Measurements from ENCODE around the gene GUK1. TPM values are rescaled to one million over a fixed set of nuclear protein-coding genes. Genes with fewer than 3 reads are reported as not detected.

GUK1 gene
- total RNA-seq, 2 experiments from 2014 or later, result 375 to 376 TPM

- Mint-ChIP-seq H3K4me3 (no peak overlapping the region), H3K36me3 (ENCODE audit: low read depth) (peaks cover 14% of the 10 kb centered on the region), H3K27me3 (no peaks in the 10 kb centered on the region), H3K4me1 (ENCODE audit: low read depth) (peaks cover 13% of the 10 kb centered on the region), H3K9me3 (no peaks in the 10 kb centered on the region), H3K27ac (peak overlapping the region; percentile 35)
- no peak for DNase-seq
- CTCF ChIA-PET, result interaction anchor here (0.6 to 7.4 kb wide), 3 partner anchors 29 to 104 kb away, joined by 3 to 44 read pairs (median 3); partner anchors contain the start of gene IBA57
- POLR2A ChIA-PET, result interaction anchor here (0.6 to 0.8 kb wide), 3 partner anchors 12 to 278 kb away, joined by 3 read pairs; no protein-coding TSS in a partner anchor
- no peak for ATAC-seq
- intact Hi-C loops (cut with micrococcal nuclease), result no loop called here
- TF ChIP-seq CTCF (IDR thresholded peaks at IDR 0.05), result no peak
These were observed 3.2 kb upstream of the GUK1 start for GRCh38 chr1:228136901-228137300.

- TF ChIP-seq CTCF (IDR thresholded peaks at IDR 0.05), result no peak
- Mint-ChIP-seq H3K4me3 (peak overlapping the region; percentile 99), H3K4me1 (ENCODE audit: low read depth) (peaks cover 38% of the 10 kb centered on the region), H3K27ac (peak overlapping the region; percentile 99), H3K36me3 (ENCODE audit: low read depth) (peaks cover 35% of the 10 kb centered on the region), H3K9me3 (no peaks in the 10 kb centered on the region), H3K27me3 (no peaks in the 10 kb centered on the region)
- intact Hi-C loops (cut with micrococcal nuclease), result loop anchor here (1.0 kb wide), 1 partner anchor 27 kb away; no protein-coding TSS in a partner anchor
- no peak for DNase-seq
- POLR2A ChIA-PET, result interaction anchor here (1.4 to 5.7 kb wide), 2 partner anchors 25 to 55 kb away, joined by 3 to 59 read pairs; partner anchors contain the start of gene IBA57
- no peak for ATAC-seq
- CTCF ChIA-PET, result interaction anchor here (1.3 to 7.4 kb wide), 2 partner anchors 9 to 26 kb away, joined by 4 to 44 read pairs; partner anchors contain the start of gene IBA57
These were observed 611 bp upstream of the GUK1 start for GRCh38 chr1:228139406-228139930.

- ChIA-PET CTCF (interaction anchor here (1.3 to 7.4 kb wide), 2 partner anchors 10 to 25 kb away, joined by 4 to 44 read pairs; partner anchors contain the start of gene IBA57), POLR2A (interaction anchor here (0.5 to 5.7 kb wide), 5 partner anchors 12 to 317 kb away, joined by 3 to 59 read pairs (median 5); partner anchors contain the start of gene IBA57)
- peaks cover 35% of the 10 kb centered on the region for H3K36me3 Mint-ChIP-seq (ENCODE audit: low read depth)
- H3K4me3 Mint-ChIP-seq, result peak overlapping the region; percentile 99
- H3K27ac Mint-ChIP-seq, result peak overlapping the region; percentile 99
- TF ChIP-seq CTCF (IDR thresholded peaks at IDR 0.05), result no peak
- ATAC-seq, result no peak
- peak; percentile 34 for DNase-seq
- H3K27me3 Mint-ChIP-seq, result no peaks in the 10 kb centered on the region
- H3K4me1 Mint-ChIP-seq (ENCODE audit: low read depth), result peaks cover 42% of the 10 kb centered on the region
- H3K9me3 Mint-ChIP-seq, result no peaks in the 10 kb centered on the region
- intact Hi-C loops (cut with micrococcal nuclease), result no loop called here
These were observed 696 bp downstream of the GUK1 start for GRCh38 chr1:228140724-228141225.

- Mint-ChIP-seq H3K36me3 (ENCODE audit: low read depth) (peaks cover 35% of the 10 kb centered on the region), H3K27me3 (no peaks in the 10 kb centered on the region), H3K9me3 (no peaks in the 10 kb centered on the region), H3K4me1 (ENCODE audit: low read depth) (peaks cover 38% of the 10 kb centered on the region), H3K27ac (peak overlapping the region; percentile 99), H3K4me3 (peak overlapping the region; percentile 99)
- TF ChIP-seq CTCF (IDR thresholded peaks at IDR 0.05), result no peak
- ATAC-seq (no peak), DNase-seq (peak; percentile 51)
- ChIA-PET CTCF (interaction anchor here (1.0 to 7.4 kb wide), 2 partner anchors 11 to 24 kb away, joined by 3 to 44 read pairs; partner anchors contain the start of gene IBA57), POLR2A (interaction anchor here (1.4 to 5.7 kb wide), 4 partner anchors 11 to 58 kb away, joined by 3 to 59 read pairs (median 10); partner anchors contain the start of gene IBA57)
- intact Hi-C loops (cut with micrococcal nuclease), result no loop called here
These were observed 1.4 kb downstream of the GUK1 start for GRCh38 chr1:228141226-228142044.
